Effector memory CD4-positive, alpha-beta T cell (primary cell): Measurements from ENCODE around the gene CERS6.
"Not testable (repeated sequence)": the region's sequence is repeated elsewhere in the genome, so short reads cannot be mapped to it uniquely, and the experiment has no call there.

ENCODE experiments used
- DNase-seq, 3 donors: peaks; one replicate each; pipeline ENCODE4 v3.0.0-alpha.2; 2020
- H3K27ac ChIP-seq: 2 replicates; pipeline ENCODE4 v1.7.0; 2013; ENCODE audit warnings: mild to moderate bottlenecking, low read length, moderate library complexity; ENCODE audit not compliant: insufficient read depth, poor library complexity, severe bottlenecking
- H3K27me3 ChIP-seq: replicated peaks from 2 replicates; pipeline ENCODE4 v1.7.0; 2013; ENCODE audit warnings: mild to moderate bottlenecking, low read length; ENCODE audit not compliant: insufficient read depth, control insufficient read depth, poor library complexity, severe bottlenecking
- H3K36me3 ChIP-seq: 2 replicates; pipeline ENCODE4 v1.7.0; 2013; ENCODE audit warnings: mild to moderate bottlenecking, low read length, moderate library complexity; ENCODE audit not compliant: control insufficient read depth, insufficient read depth
- H3K4me1 ChIP-seq: 2 replicates; pipeline ENCODE4 v1.7.0; 2013; ENCODE audit warnings: low read length, mild to moderate bottlenecking; ENCODE audit not compliant: control insufficient read depth, insufficient read depth, poor library complexity, severe bottlenecking
- H3K4me3 ChIP-seq: 2 replicates; pipeline ENCODE4 v1.7.0; 2013; ENCODE audit warnings: low read length, low read depth, mild to moderate bottlenecking; ENCODE audit not compliant: insufficient read depth, poor library complexity, severe bottlenecking
- H3K9me3 ChIP-seq: 2 replicates; pipeline ENCODE4 v1.7.0; 2013; ENCODE audit warnings: mild to moderate bottlenecking, low read length, moderate library complexity; ENCODE audit not compliant: control insufficient read depth

Gene CERS6

DNA sequence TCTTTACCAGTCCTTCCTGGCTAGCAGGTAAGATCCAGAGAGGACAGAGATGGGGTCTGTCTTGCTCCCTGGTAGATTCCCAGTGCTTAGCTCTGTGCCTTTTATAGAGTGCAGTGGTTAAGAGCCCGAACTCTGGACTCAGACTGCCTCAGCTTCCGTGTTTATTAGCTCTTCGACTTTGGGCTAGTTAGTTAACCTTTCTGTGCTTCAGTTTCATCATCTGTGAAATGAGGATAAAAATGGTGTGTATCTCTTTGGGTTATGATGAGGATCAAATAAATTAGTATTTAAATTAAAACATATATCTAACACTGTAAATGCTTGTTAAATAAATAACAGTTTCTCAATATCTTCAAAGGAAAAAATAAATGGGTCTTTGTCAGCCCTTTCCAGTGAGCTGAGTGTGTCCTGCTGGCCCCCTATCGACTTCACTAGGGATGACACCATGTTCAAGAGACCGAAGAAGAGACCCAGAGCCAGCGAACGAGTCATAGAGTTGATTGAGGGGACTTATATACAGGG, 38.2 kb downstream of the CERS6 start:
- H3K27me3 ChIP-seq: no peaks in the 10 kb centered on the region
- H3K9me3 ChIP-seq: no peaks in the 10 kb centered on the region
- H3K36me3 ChIP-seq: no peaks in the 10 kb centered on the region
- H3K4me3 ChIP-seq: no peak overlapping the region
- DNase-seq: no peak
- H3K27ac ChIP-seq: no peak overlapping the region
- H3K4me1 ChIP-seq: peaks cover 9% of the 10 kb centered on the region

GRCh38 chr2:168495524-168495923, 39.5 kb downstream of the CERS6 start:
- no peak for DNase-seq
- Histone ChIP-seq H3K9me3 (no peaks in the 10 kb centered on the region), H3K27me3 (no peaks in the 10 kb centered on the region), H3K36me3 (no peaks in the 10 kb centered on the region), H3K27ac (no peak overlapping the region), H3K4me1 (peaks cover 4% of the 10 kb centered on the region), H3K4me3 (no peak overlapping the region)

GRCh38 chr2:168496906-168497305, 40.8 kb downstream of the CERS6 start:
- no peak overlapping the region for H3K27ac ChIP-seq
- no peak for DNase-seq
- H3K9me3 ChIP-seq: no peaks in the 10 kb centered on the region
- H3K36me3 ChIP-seq: no peaks in the 10 kb centered on the region
- no peaks in the 10 kb centered on the region for H3K4me1 ChIP-seq
- no peaks in the 10 kb centered on the region for H3K27me3 ChIP-seq
- no peak overlapping the region for H3K4me3 ChIP-seq

DNA sequence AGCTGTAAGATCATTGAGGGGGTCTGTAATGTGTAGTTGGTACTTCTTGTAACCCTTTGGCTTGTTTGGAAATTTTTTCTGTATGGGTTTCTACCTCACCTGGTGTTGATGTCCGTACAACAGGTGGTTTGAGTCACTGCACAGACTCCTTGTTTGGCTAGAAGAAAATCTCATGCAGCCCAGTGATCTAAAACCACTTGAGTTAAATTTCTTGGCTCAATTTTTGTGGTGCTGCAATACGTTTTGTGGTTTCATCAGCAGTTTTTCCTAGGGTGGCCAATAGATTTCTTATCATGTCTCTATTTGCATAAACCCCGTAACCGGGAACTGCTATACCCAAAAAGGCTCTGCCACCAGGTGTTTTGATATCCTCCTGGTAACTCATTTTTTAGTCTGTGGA, 43.4 kb downstream of the CERS6 start:
- H3K27ac ChIP-seq: no peak overlapping the region
- H3K27me3 ChIP-seq: no peaks in the 10 kb centered on the region
- DNase-seq: no peak
- H3K36me3 ChIP-seq: no peaks in the 10 kb centered on the region
- H3K4me1 ChIP-seq: no peaks in the 10 kb centered on the region
- H3K4me3 ChIP-seq: no peak overlapping the region
- no peaks in the 10 kb centered on the region for H3K9me3 ChIP-seq

DNA sequence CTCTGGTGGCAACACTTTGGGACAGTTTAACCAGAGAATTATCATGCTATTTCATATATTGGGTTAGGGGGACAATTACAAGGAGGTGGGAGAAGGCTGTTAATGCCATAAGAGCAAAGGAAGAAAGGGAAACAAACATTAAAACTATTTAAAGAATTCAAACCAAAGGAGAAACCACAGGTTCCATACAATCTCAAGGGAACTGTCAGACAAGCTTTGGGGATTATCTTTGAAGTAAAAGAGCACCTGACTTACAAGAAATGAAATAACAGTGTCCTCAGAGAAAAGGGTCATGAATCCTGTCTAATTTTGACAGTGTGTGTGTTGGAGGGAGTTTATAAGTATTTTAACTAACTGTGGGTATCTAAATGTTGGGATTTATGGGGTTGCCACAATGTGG, 44.4 kb downstream of the CERS6 start:
- no peak for DNase-seq
- Histone ChIP-seq H3K27me3 (no peaks in the 10 kb centered on the region), H3K27ac (no peak overlapping the region), H3K9me3 (no peaks in the 10 kb centered on the region), H3K4me1 (no peaks in the 10 kb centered on the region), H3K36me3 (no peaks in the 10 kb centered on the region), H3K4me3 (no peak overlapping the region)

- H3K36me3 ChIP-seq: no peaks in the 10 kb centered on the region
Observed at GRCh38 chr2:168501466-168502065, 45.5 kb downstream of the CERS6 start.

GRCh38 chr2:168502852-168503251, 46.8 kb downstream of the CERS6 start:
- H3K36me3 ChIP-seq, H3K9me3 ChIP-seq, H3K4me3 ChIP-seq, DNase-seq, H3K27ac ChIP-seq, H3K27me3 ChIP-seq, H3K4me1 ChIP-seq: not testable (repeated sequence)

More at GRCh38 chr2:168501466-168502065, 45.5 kb downstream of the CERS6 start:
- Histone ChIP-seq H3K4me1 (no peaks in the 10 kb centered on the region), H3K4me3 (no peak overlapping the region), H3K27me3 (no peaks in the 10 kb centered on the region), H3K27ac (no peak overlapping the region), H3K9me3 (no peaks in the 10 kb centered on the region)
- no peak for DNase-seq

- Histone ChIP-seq H3K27me3 (no peaks in the 10 kb centered on the region), H3K4me1 (no peaks in the 10 kb centered on the region), H3K4me3 (no peak overlapping the region), H3K36me3 (no peaks in the 10 kb centered on the region), H3K9me3 (no peaks in the 10 kb centered on the region), H3K27ac (no peak overlapping the region)
- DNase-seq: no peak
Observed at GRCh38 chr2:168503901-168504300, 47.8 kb downstream of the CERS6 start.

- Histone ChIP-seq H3K9me3 (no peaks in the 10 kb centered on the region), H3K27ac (no peak overlapping the region)
Observed at GRCh38 chr2:168504323-168504722, 48.3 kb downstream of the CERS6 start.

DNA sequence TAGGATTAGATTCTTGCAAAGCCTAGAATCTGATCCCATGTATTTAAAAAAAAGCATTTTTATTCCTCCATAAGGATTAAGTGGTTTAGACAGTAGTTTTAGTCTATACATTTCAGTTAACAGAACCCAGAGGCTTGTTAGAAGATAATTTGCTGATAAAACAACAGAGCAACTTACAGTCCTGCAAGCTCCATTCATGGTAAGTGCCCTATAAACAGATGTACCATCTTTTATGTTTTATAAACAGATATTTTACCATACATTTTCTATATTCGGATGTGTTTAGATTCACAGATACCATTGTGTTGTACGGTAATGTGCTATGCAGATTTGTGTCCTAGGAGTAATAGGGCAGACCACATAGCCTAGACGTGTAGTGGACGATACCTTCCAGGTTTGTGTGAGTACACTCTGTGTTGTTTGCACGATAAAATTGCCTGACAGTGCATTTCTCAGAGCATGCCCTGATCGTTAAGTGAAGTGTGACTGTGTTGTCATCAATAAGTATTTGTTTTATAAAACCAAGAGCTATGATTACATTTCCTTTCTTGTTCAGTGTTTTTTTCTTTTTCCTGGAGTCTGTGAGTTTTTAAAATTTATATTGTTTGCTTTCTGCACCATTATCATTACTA, 54.2 kb downstream of the CERS6 start:
- Histone ChIP-seq H3K36me3 (no peaks in the 10 kb centered on the region), H3K4me3 (no peak overlapping the region), H3K27ac (no peak overlapping the region), H3K27me3 (no peaks in the 10 kb centered on the region), H3K4me1 (no peaks in the 10 kb centered on the region), H3K9me3 (no peaks in the 10 kb centered on the region)
- no peak for DNase-seq

More at GRCh38 chr2:168504323-168504722, 48.3 kb downstream of the CERS6 start:
- DNase-seq: no peak
- H3K4me3 ChIP-seq: no peak overlapping the region
- no peaks in the 10 kb centered on the region for H3K27me3 ChIP-seq
- no peaks in the 10 kb centered on the region for H3K36me3 ChIP-seq
- H3K4me1 ChIP-seq: no peaks in the 10 kb centered on the region
